Activated CD4-positive, alpha-beta T cell treated with anti-CD3 and anti-CD28 coated beads, Interleukin-2, amount 10 ng/mL, durations not matched to agents 7 days and 5 days (primary cell): ENCODE measurements around the gene CCL22. TPM values are rescaled to one million over a fixed set of nuclear protein-coding genes. Genes with fewer than 3 reads are reported as not detected.

Experiments
- CTCF ChIA-PET: fragments of 350-600 bp; sonication (Branson Sonifier 250); formaldehyde crosslinking; loops from one replicate; lab custom pipeline; 2021; ENCODE audit warnings: antibody characterized with exemption; lab: Charles Lee
- POLR2A ChIA-PET: fragments of 350-600 bp; sonication (Branson Sonifier 250); formaldehyde crosslinking; loops from one replicate; lab custom pipeline; 2021; ENCODE audit warnings: antibody characterized with exemption; lab: Charles Lee
- DNase-seq: peaks from one replicate; pipeline ENCODE4 v3.0.0-alpha.2; 2020
- H3K27ac Mint-ChIP-seq: one replicate; pipeline ENCODE4 v1.8.0; 2021; ENCODE audit warnings: mild to moderate bottlenecking, moderate library complexity, mixed read lengths
- H3K27me3 Mint-ChIP-seq: one replicate; pipeline ENCODE4 v1.8.0; 2021; ENCODE audit warnings: mixed read lengths
- H3K36me3 Mint-ChIP-seq: one replicate; pipeline ENCODE4 v1.8.0; 2021; ENCODE audit warnings: low read depth, mixed read lengths
- H3K4me1 Mint-ChIP-seq: one replicate; pipeline ENCODE4 v1.8.0; 2021; ENCODE audit warnings: mixed read lengths
- H3K4me3 Mint-ChIP-seq: one replicate; pipeline ENCODE4 v1.8.0; 2021; ENCODE audit warnings: mild to moderate bottlenecking, moderate library complexity, mixed read lengths
- H3K9me3 Mint-ChIP-seq: one replicate; pipeline ENCODE4 v1.8.0; 2021; ENCODE audit warnings: mixed read lengths
- total RNA-seq, 2 experiments: library from RNA; stranded (reverse); gene quantifications; one replicate each; pipeline ENCODE4 v1.2.3, GENCODE V29; 2021

CCL22 gene, protein sequence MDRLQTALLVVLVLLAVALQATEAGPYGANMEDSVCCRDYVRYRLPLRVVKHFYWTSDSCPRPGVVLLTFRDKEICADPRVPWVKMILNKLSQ
- total RNA-seq, result under 1 TPM; 0.50 to 0.74 TPM

DNA sequence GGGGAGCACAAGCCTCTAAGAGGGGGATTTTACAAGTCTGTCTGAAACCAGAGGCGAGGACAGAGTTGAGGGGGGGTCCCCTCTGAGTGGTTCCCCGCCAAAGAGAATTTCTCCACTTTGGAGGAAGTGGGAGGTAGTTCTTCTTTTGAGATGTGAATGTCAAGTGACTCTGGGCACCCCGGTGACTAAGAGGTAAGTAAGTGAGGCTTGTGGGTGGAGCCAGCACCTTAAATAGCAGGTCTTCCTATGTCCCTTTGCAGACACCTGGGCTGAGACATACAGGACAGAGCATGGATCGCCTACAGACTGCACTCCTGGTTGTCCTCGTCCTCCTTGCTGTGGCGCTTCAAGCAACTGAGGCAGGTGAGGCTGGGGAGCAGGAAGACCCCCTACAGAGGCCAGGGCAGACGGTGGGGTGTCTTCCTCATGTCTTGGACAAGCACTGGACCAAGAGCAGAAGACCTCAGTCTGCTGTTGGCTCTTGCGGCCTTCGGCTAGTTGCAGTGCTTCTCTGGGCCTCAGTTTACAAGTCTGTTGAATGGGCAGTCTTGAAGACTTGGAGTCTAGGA is at the start of gene CCL22:
TSS of gene CCL22 (plus strand) at position 257 of the 569 bp plus-strand sequence. CDS start at position 291, 34 bp downstream.
- Mint-ChIP-seq H3K27me3 (peaks cover 3% of the 10 kb centered on the region), H3K27ac (no peak within 1 kb of the TSS), H3K9me3 (no peaks in the 10 kb centered on the region), H3K36me3 (no peaks in the 10 kb centered on the region), H3K4me1 (no peaks in the 10 kb centered on the region), H3K4me3 (no peak within 1 kb of the TSS)
- POLR2A ChIA-PET, result no interaction called here
- no peak for DNase-seq
- CTCF ChIA-PET, result no interaction called here

DNA sequence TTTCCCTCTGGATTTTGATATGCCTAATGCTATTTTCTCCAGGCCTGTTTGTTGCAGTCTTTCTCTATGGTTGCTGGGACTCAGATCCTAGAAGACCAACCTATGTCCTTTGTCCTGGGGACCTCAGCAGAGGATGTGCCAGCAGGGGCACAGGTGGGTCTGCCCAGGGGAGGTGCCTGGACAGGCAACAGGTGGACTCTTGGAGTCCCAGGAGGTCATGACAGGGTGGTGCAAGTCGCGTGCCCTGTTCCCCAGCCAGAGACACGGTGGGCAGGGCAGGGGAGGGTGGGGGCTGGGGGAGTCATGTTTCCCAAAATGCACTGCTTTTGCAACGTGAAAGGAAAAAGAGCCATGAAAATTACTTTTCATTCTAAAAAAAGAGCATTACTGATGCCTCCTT is 47.8 kb upstream of the CCL22 start:
- Mint-ChIP-seq H3K4me1 (peaks cover 23% of the 10 kb centered on the region), H3K4me3 (no peak overlapping the region), H3K27ac (no peak overlapping the region), H3K36me3 (no peaks in the 10 kb centered on the region), H3K9me3 (no peaks in the 10 kb centered on the region), H3K27me3 (no peaks in the 10 kb centered on the region)
- POLR2A ChIA-PET, result no interaction called here
- DNase-seq, result no peak
- CTCF ChIA-PET, result interaction anchor here (1.0 to 1.2 kb wide), 2 partner anchors 11 to 106 kb away, joined by 3 read pairs; no protein-coding TSS in a partner anchor

DNA sequence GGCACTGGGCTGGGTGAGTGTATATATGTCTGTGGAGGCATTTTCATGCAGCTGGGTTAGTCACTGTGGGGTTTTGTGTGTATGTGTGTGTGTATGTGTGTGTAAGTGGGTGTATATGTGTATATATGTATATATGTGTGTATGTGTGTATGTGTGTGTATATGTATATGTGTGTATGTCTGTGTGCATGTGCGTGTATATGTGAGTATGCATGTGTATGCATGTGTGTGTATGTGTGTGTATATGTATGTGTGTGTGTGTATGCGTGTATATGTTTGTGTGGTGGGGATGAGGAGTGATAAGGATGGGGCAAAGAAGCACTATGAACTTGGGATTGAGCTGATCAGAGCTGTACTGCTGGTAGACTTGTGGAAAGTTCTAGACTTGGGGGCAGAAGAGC is 45.1 kb upstream of the CCL22 start:
- CTCF ChIA-PET, result interaction anchor here (1.0 to 1.3 kb wide), 3 partner anchors 10 to 13 kb away, joined by 3 read pairs; no protein-coding TSS in a partner anchor
- H3K4me1 Mint-ChIP-seq, result peaks cover 25% of the 10 kb centered on the region
- H3K9me3 Mint-ChIP-seq, result no peaks in the 10 kb centered on the region
- no peaks in the 10 kb centered on the region for H3K27me3 Mint-ChIP-seq
- POLR2A ChIA-PET, result no interaction called here
- H3K4me3 Mint-ChIP-seq, result no peak overlapping the region
- H3K27ac Mint-ChIP-seq, result peak overlapping the region; percentile 44
- DNase-seq, result no peak
- H3K36me3 Mint-ChIP-seq, result no peaks in the 10 kb centered on the region

DNA sequence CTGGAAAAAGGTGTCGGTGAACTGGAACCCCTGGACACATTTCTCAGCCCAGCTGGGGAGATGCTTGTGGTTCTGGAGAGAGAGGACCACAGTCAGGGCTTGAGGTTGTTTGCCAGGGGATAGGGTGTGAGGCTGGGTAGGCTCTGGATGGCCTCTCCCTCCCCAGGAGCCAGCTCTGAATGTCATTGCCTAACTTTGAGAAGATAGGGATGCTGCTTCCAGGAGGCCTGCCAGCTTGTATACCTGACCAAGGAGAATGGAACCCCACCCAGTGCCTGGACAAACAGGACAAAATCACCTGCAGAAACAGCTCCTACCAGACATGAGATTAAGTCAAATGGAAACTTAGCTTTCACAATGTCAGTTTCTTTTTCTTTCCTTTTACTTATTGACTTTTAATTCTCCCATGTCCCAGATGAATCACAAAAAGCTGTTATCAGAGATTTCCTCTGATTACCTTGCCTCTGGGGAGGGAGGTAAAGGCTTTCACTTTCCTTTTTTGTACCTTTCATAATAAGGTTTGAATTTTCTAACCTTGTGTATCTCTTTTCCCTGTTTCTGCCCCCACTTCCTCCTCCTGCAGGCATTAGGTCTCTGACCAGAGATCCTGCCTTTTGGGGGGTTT is 44.3 kb upstream of the CCL22 start:
- no peak overlapping the region for H3K4me3 Mint-ChIP-seq
- H3K4me1 Mint-ChIP-seq, result peaks cover 25% of the 10 kb centered on the region
- H3K27ac Mint-ChIP-seq, result peak overlapping the region; percentile 68
- H3K9me3 Mint-ChIP-seq, result no peaks in the 10 kb centered on the region
- CTCF ChIA-PET, result interaction anchor here (1.0 to 1.3 kb wide), 4 partner anchors 9 to 102 kb away, joined by 3 read pairs; no protein-coding TSS in a partner anchor
- H3K27me3 Mint-ChIP-seq, result no peaks in the 10 kb centered on the region
- H3K36me3 Mint-ChIP-seq, result no peaks in the 10 kb centered on the region
- POLR2A ChIA-PET, result interaction anchor here (1.1 kb wide), 1 partner anchor 99 kb away, joined by 4 read pairs; no protein-coding TSS in a partner anchor
- no peak for DNase-seq

DNA sequence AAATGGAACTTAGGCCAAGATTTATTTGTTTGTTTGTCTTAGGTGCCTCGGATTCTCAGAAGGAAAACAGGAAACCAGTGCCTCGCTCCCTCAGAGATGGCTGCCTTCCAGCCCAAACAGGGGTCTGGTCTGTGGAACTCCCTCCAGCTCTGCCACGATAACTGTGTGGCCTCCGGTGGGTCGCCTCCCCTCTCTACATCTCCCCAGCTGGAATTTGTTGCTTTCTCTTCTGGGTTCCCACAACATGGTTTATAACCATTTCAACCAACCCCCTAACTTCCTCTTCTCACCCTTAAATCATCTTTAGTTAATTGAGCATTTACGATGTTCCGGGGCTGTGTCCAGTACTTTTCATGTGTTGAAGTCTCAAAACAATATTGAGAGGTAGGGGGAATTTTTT is 43.2 kb upstream of the CCL22 start:
- CTCF ChIA-PET, result interaction anchor here (1.3 to 1.8 kb wide), 2 partner anchors 15 to 101 kb away, joined by 3 to 5 read pairs; no protein-coding TSS in a partner anchor
- Mint-ChIP-seq H3K4me1 (peaks cover 23% of the 10 kb centered on the region), H3K4me3 (no peak overlapping the region), H3K27me3 (no peaks in the 10 kb centered on the region), H3K9me3 (no peaks in the 10 kb centered on the region), H3K36me3 (no peaks in the 10 kb centered on the region), H3K27ac (no peak overlapping the region)
- no peak for DNase-seq
- POLR2A ChIA-PET, result no interaction called here

DNA sequence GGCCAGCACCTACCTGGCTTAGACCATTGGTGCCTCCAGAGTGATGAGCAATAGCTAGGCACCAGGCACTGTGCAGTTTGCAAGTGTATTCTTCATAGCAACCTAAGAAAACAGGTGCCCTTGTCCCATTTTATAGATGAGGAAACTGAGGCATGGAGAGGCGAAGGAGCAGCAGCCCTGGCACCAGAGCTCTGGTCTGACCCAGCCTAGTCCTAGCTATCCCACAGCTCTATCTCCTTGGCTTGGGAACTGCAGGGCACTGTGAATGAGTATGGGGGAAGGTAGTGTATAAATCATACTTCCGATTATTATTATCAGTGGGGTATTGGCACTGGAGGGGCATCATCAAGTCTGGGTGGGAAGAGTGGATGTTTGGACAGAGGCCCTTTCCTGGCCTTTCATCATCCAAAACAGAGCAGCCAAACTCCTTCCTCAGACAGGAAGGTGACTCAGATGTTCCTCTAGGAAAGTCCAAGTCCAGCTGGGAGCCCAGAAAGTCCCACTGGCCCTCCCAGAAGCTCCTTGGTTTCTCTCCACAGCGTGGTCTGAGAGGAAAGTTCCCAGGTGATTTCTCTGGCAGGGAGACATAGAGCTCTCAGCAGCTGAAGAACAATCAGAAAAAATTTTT is 42.1 kb upstream of the CCL22 start:
- ChIA-PET POLR2A (no interaction called here), CTCF (interaction anchor here (0.6 to 1.8 kb wide), 3 partner anchors 16 to 1119 kb away, joined by 3 to 5 read pairs (median 3); no protein-coding TSS in a partner anchor)
- Mint-ChIP-seq H3K4me3 (no peak overlapping the region), H3K27ac (no peak overlapping the region), H3K4me1 (peaks cover 23% of the 10 kb centered on the region), H3K36me3 (no peaks in the 10 kb centered on the region), H3K27me3 (no peaks in the 10 kb centered on the region), H3K9me3 (no peaks in the 10 kb centered on the region)
- DNase-seq, result no peak

DNA sequence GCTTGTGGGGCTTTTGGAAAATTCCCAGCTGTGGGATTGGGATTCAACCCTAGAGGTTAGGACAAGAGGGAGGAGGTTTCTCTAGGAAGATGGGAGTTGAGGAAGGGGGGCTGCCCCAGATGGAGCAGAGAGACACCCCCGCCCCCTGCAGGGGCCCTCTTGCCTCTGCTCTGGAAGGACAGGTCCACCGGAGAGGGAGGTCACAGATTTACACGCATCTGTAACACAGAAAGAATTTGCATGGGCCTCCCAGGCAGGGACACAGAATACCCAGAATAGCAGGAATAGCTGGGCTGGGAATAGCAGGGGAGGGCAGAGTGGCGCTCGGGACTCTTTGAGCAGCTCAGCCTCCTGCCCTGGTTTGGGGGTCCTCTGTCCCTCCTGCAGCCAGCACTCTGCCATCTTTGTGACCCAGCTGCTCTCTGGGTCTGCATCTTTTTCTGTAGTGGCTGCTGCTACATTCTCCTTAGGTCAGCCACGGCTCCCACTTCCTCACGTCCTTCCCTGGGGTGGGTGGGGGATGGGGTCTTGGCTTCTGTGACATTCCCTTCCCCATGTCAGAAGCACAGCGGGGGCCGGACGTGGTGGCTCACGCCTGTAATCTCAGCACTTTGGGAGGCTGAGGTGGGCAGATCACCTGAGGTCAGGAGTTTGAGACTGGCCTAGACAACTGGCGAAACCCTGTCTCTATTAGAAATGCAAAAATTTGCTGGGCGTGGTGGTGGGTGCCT is 40.2 kb upstream of the CCL22 start:
- ChIA-PET POLR2A (no interaction called here), CTCF (interaction anchor here (0.6 to 1.1 kb wide), 2 partner anchors 73 to 98 kb away, joined by 3 read pairs; no protein-coding TSS in a partner anchor)
- no peaks in the 10 kb centered on the region for H3K36me3 Mint-ChIP-seq
- H3K27ac Mint-ChIP-seq, result no peak overlapping the region
- DNase-seq, result no peak
- peaks cover 19% of the 10 kb centered on the region for H3K4me1 Mint-ChIP-seq
- no peaks in the 10 kb centered on the region for H3K27me3 Mint-ChIP-seq
- H3K4me3 Mint-ChIP-seq, result no peak overlapping the region
- H3K9me3 Mint-ChIP-seq, result no peaks in the 10 kb centered on the region

DNA sequence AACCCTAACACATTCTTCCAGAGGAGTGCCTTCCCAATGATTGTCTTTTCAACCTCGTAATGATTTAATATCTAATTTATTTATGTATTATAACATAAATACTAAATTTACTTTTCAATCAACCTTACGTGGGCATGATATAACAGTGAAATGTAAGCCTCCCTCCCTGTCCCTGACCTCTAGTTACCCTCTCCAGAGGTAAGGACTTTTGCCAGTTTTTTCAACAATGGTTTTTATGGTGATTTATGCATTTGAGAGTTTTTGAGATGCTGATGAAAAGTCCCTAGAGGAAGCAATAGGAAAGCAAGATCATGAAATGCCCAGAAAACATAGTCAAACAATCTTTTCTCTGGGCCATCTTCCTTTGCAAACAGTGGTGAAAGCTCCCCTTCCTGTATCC is 38.9 kb upstream of the CCL22 start:
- H3K4me1 Mint-ChIP-seq, result peaks cover 10% of the 10 kb centered on the region

DNA sequence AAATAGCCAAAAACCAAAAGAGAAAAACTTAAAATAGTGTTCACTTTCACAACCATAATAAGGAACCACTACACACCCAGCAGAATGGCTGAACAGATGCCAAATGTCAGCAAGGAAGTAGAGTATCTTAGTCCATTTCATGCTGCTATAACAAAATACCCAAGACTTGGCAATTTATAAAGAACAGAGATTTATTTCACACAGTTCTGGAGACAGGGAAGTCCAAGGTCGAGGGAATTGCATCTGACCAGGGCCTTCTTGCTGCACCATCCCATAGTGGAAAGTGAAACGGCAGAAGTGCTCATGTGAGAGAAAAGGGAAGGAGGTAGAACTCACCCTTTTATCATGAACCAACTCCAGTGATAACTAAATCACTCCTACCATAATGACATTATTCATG is 33.8 kb upstream of the CCL22 start:
- POLR2A ChIA-PET, result no interaction called here
- H3K9me3 Mint-ChIP-seq, result no peaks in the 10 kb centered on the region
- peaks cover 3% of the 10 kb centered on the region for H3K27me3 Mint-ChIP-seq
- no peak overlapping the region for H3K27ac Mint-ChIP-seq
- H3K4me1 Mint-ChIP-seq, result no peaks in the 10 kb centered on the region
- no peak overlapping the region for H3K4me3 Mint-ChIP-seq
- no peaks in the 10 kb centered on the region for H3K36me3 Mint-ChIP-seq
- no peak for DNase-seq
- CTCF ChIA-PET, result no interaction called here

More for the DNA sequence above, 38.9 kb upstream of the CCL22 start:
- POLR2A ChIA-PET, result no interaction called here
- DNase-seq, result no peak
- CTCF ChIA-PET, result no interaction called here
- Mint-ChIP-seq H3K9me3 (no peaks in the 10 kb centered on the region), H3K27ac (no peak overlapping the region), H3K36me3 (no peaks in the 10 kb centered on the region), H3K27me3 (no peaks in the 10 kb centered on the region), H3K4me3 (no peak overlapping the region)

DNA sequence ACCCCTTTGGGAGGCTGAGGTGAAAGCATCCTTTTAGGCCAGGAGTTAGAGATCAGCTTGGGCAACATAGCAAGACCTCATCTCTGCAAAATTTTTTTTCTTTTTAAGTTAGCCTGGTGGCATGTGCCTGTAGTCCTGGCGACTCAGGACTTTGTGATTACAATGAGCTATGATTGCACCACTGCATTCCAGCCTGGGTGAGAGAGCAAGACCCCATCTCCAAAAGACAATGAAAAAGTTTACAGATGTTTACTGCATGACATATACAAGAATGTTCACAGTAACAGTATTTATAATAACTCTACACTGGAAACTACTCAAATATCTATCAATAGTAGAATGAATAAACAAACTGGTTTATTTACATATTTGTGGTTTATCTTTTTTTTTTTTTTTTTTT is 33.1 kb upstream of the CCL22 start:
- Mint-ChIP-seq H3K4me1 (no peaks in the 10 kb centered on the region), H3K27ac (no peak overlapping the region), H3K27me3 (peaks cover 3% of the 10 kb centered on the region), H3K9me3 (no peaks in the 10 kb centered on the region), H3K4me3 (no peak overlapping the region), H3K36me3 (no peaks in the 10 kb centered on the region)
- ChIA-PET CTCF (no interaction called here), POLR2A (no interaction called here)
- DNase-seq, result no peak

DNA sequence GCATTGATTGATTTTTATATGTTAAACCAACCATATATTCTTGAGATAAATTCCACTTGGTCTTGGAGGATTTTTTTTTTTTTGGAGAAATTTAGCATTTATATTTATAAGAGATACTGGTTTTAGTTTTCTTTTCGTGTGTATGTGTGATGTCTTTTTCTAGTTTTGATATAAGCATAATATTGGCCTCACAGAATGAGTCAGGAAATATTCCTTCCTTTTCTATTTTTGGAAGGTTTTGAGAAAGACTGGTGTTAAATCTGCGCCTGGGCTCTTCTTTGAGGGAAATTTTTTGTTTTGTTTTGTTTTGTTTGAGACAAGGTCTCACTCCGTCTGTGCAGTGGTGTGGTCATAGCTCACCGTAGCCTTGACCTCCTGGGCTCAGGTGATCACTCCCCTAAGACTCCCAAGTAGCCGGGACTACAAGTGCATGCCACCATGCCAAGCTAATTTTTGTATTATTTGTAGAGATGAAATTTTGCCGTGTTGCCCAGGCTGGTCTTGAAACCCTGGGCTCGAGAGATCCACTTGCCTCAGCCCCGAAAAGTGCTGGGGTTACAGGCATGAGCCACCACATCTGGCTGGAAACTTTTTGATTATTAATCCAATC is 28.8 kb upstream of the CCL22 start:
- H3K9me3 Mint-ChIP-seq, result peaks cover 2% of the 10 kb centered on the region
- no peaks in the 10 kb centered on the region for H3K36me3 Mint-ChIP-seq
- H3K4me1 Mint-ChIP-seq, result no peaks in the 10 kb centered on the region
- ChIA-PET CTCF (no interaction called here), POLR2A (no interaction called here)
- H3K4me3 Mint-ChIP-seq, result no peak overlapping the region
- DNase-seq, result no peak
- peaks cover 11% of the 10 kb centered on the region for H3K27me3 Mint-ChIP-seq
- H3K27ac Mint-ChIP-seq, result no peak overlapping the region

DNA sequence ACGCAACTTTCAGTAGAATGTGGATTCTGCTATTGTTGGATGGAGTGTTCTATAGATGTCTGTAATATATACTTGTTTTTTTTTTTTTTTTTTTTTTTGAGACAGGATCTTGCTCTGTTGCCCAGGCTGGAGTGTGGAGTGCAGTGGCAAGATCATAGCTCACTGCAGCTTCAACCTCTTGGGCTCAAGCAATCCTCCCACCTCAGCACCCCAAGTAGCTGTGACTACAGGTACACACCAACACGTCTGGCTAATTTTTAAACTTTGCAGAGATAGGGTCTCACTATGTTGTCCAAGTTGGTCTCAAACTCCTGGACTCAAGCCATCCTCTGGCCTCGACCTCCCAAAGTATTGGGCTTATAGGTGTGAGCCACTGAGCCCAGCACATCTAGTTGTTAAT is 27.2 kb upstream of the CCL22 start:
- Mint-ChIP-seq H3K27me3 (peaks cover 17% of the 10 kb centered on the region), H3K9me3 (peaks cover 2% of the 10 kb centered on the region), H3K27ac (no peak overlapping the region), H3K4me3 (no peak overlapping the region), H3K4me1 (no peaks in the 10 kb centered on the region), H3K36me3 (no peaks in the 10 kb centered on the region)
- ChIA-PET CTCF (no interaction called here), POLR2A (no interaction called here)
- DNase-seq, result no peak
